Spleen (tissue), 11 donors: ENCODE data around the gene NDUFB7. TPM values are rescaled to one million over a fixed set of nuclear protein-coding genes. Genes with fewer than 3 reads are reported as not detected.

Experiments
- DNase-seq: peaks from one replicate; pipeline ENCODE4 v3.0.0-alpha.2; 2020
- H3K27ac ChIP-seq, 8 donors: fragments of 200-600 bp; sonication (generic) in 7 of 8; 1 replicate in 4 of 8; 2 replicates in 4 of 8; pipeline versions ENCODE4 v1.5.0 to v1.8.0; 2016 to 2021; ENCODE audit warnings: inconsistent platforms in 4 of 8, mild to moderate bottlenecking in 4 of 8, moderate library complexity in 1 of 8
- H3K27me3 ChIP-seq, 7 donors: fragments of 200-600 bp; sonication (generic) in 6 of 7; replicated peaks in 1 of 7; 1 replicate in 4 of 7; 2 replicates in 3 of 7; pipeline versions ENCODE4 v1.5.0 to v1.8.0; 2016 to 2021; ENCODE audit warnings: inconsistent platforms in 3 of 7, mild to moderate bottlenecking in 1 of 7
- H3K36me3 ChIP-seq, 6 donors: fragments of 200-600 bp; sonication (generic) in 5 of 6; 1 replicate in 4 of 6; 2 replicates in 2 of 6; pipeline versions ENCODE4 v1.5.0 to v1.8.0; 2016 to 2021; ENCODE audit warnings: inconsistent platforms in 2 of 6
- H3K4me1 ChIP-seq, 6 donors: fragments of 200-600 bp; sonication (generic) in 5 of 6; 1 replicate in 3 of 6; 2 replicates in 3 of 6; pipeline versions ENCODE4 v1.5.0 to v1.8.0; 2016 to 2021; ENCODE audit warnings: inconsistent platforms in 3 of 6
- H3K4me3 ChIP-seq, 8 donors: fragments of 200-600 bp; sonication (generic) in 7 of 8; 1 replicate in 4 of 8; 2 replicates in 4 of 8; pipeline versions ENCODE4 v1.5.0 to v1.8.0; 2016 to 2021; ENCODE audit warnings: inconsistent platforms in 4 of 8, mild to moderate bottlenecking in 4 of 8, moderate library complexity in 2 of 8
- H3K9me3 ChIP-seq, 8 donors: fragments of 200-600 bp; sonication (generic) in 7 of 8; 1 replicate in 4 of 8; 2 replicates in 4 of 8; pipeline versions ENCODE4 v1.5.0 to v1.8.0; 2016 to 2021; ENCODE audit warnings: inconsistent platforms in 4 of 8
- CTCF ChIP-seq, 11 experiments: fragments of 200-600 bp in 7 of 11; fragments of 450-650 bp in 4 of 11; sonication (generic) in 4 of 11; IDR thresholded peaks in 8 of 11; conservative IDR thresholded peaks in 3 of 11; 1 replicate in 7 of 11; 2 replicates in 4 of 11; pipeline versions ENCODE4 v1.4.0 to v1.8.0; 2016 to 2021; ENCODE audit warnings: antibody characterized with exemption in 11 of 11, inconsistent platforms in 4 of 11, mild to moderate bottlenecking in 1 of 11
- POLR2A ChIP-seq, 3 donors: fragments of 450-650 bp; IDR thresholded peaks; one replicate each; pipeline ENCODE4 v1.5.1; 2017; ENCODE audit warnings: antibody characterized with exemption in 3 of 3, mild to moderate bottlenecking in 1 of 3
- POLR2AphosphoS5 ChIP-seq, 3 donors: sonication (generic); formaldehyde crosslinking; IDR thresholded peaks; one replicate each; pipeline ENCODE4 v1.5.1; 2017; ENCODE audit warnings: antibody characterized with exemption in 3 of 3
- WGBS, 5 donors: extraction: QIAGEN DNeasy Blood & Tissue Kit in 3 of 5; methylation state at CpG; one replicate each; pipeline versions ENCODE4 v1.1.5 to v1.1.7; 2013 to 2018; 5-methylcytosine and 5-hydroxymethylcytosine counted together
- intact Hi-C: fragments of 100-400 bp; cut with DNase I; formaldehyde crosslinking; loops from one replicate; pipeline ENCODE4 v1.15.0; 2023; ENCODE audit warnings: low total_unique reads
- polyA plus RNA-seq, 3 donors: library from polyadenylated mRNA; stranded (reverse); fragments of 200-250 nt; gene quantifications; one replicate each; pipeline ENCODE4 v1.2.1, GENCODE V29; 2013
- total RNA-seq, 7 donors: library from RNA; depleted of rRNA in 3 of 7; stranded (reverse); fragments of >200 nt in 3 of 7; fragmentation: NEBNext Ultra II Directional in 4 of 7; extraction: Animal tissue kit (Norgen Biotek cat#: 25700) in 4 of 7; gene quantifications; one replicate each; pipeline versions ENCODE4 v1.1.0 to v1.2.1, GENCODE V29; 2016 to 2021
- donor health status: healthy with polysubstance abuse.
- donor health status: DM: no; HTN: no; CAD: no; lungs with moderate emphysema.
- donor health status: DM: no; HTN: no; CAD: no.
- donor health status: Bipolar disorder and iron deficiency.
- donor health status: healthy.
- donor health status: DM: no; HTN: no; CAD: no.
- donor health status: DM: yes; HTN: yes; CAD: no.

Gene NDUFB7
- total and polyA plus RNA-seq, 10 donors: 77.2 to 374 (median 152) TPM

GRCh38 chr19:14575428-14575980, 3.6 kb upstream of the NDUFB7 start:
- WGBS, 5 donors: 84 to 95% (median 85%) methylated on average over 6 of the region's 6 CpGs
- H3K4me3 ChIP-seq: no peak overlapping the region
- H3K9me3 ChIP-seq: no peaks in the 10 kb centered on the region
- no peaks in the 10 kb centered on the region for H3K36me3 ChIP-seq
- DNase-seq: no peak
- intact Hi-C loops: no loop called here
- H3K4me1 ChIP-seq: peaks cover 20 to 80% (median 42%) of the 10 kb centered on the region in 6 donors
- TF ChIP-seq POLR2AphosphoS5 (IDR thresholded peaks at IDR 0.05): no peak
- no peak for TF ChIP-seq POLR2A (IDR thresholded peaks at IDR 0.05)
- TF ChIP-seq CTCF (IDR thresholded peaks at IDR 0.05 in 8 of 11, conservative IDR thresholded peaks at IDR 0.05 in 3 of 11): no peak
- H3K27me3 ChIP-seq: no peaks in the 10 kb centered on the region
- H3K27ac ChIP-seq: peak overlapping the region in 2 of 8 donors; percentile 25 to 68

GRCh38 chr19:14570864-14571527, 870 bp downstream of the NDUFB7 start:
- WGBS, 5 donors: 45 to 55% (median 49%) methylated on average over 18 to 22 of the region's 22 CpGs
- TF ChIP-seq POLR2AphosphoS5 (IDR thresholded peaks at IDR 0.05): no peak
- TF ChIP-seq POLR2A (IDR thresholded peaks at IDR 0.05): no peak
- no peak for TF ChIP-seq CTCF (IDR thresholded peaks at IDR 0.05 in 8 of 11, conservative IDR thresholded peaks at IDR 0.05 in 3 of 11)
- intact Hi-C loops: loop anchor here (5.0 kb wide), 1 partner anchor 116 kb away; no protein-coding TSS in a partner anchor
- Histone ChIP-seq H3K36me3 (peaks cover 0 to 39% (median 9%) of the 10 kb centered on the region in 6 donors), H3K27me3 (no peaks in the 10 kb centered on the region), H3K4me3 (peak overlapping the region; percentile 59 to 100 (median 98)), H3K4me1 (peaks cover 24 to 93% (median 51%) of the 10 kb centered on the region in 6 donors), H3K9me3 (no peaks in the 10 kb centered on the region), H3K27ac (peak overlapping the region in 6 of 8 donors; percentile 83 to 92 (median 89))
- DNase-seq: no peak

GRCh38 chr19:14567079-14567478, 4.8 kb downstream of the NDUFB7 start:
- intact Hi-C loops: no loop called here
- WGBS, 5 donors: 88 to 96% (median 94%) methylated on average over 10 to 11 of the region's 11 CpGs
- Histone ChIP-seq H3K27me3 (no peaks in the 10 kb centered on the region), H3K9me3 (no peaks in the 10 kb centered on the region), H3K4me3 (no peak overlapping the region), H3K36me3 (peaks cover 0 to 78% (median 32%) of the 10 kb centered on the region in 6 donors), H3K4me1 (peaks cover 13 to 71% (median 39%) of the 10 kb centered on the region in 6 donors), H3K27ac (peak overlapping the region in 3 of 8 donors; percentile 28 to 50 (median 32))
- no peak for TF ChIP-seq POLR2A (IDR thresholded peaks at IDR 0.05)
- TF ChIP-seq CTCF (IDR thresholded peaks at IDR 0.05 in 8 of 11, conservative IDR thresholded peaks at IDR 0.05 in 3 of 11): no peak
- TF ChIP-seq POLR2AphosphoS5 (IDR thresholded peaks at IDR 0.05): no peak
- DNase-seq: no peak

GRCh38 chr19:14566712-14567077, 5.2 kb downstream of the NDUFB7 start:
- WGBS, 5 donors: 67 to 88% (median 72%) methylated on average over 15 to 18 of the region's 18 CpGs; no CpG with 5 or more reads in 1 of the 5 donors
- no peak for DNase-seq
- peak overlapping the region in 3 of 8 donors; percentile 28 to 50 (median 32) for H3K27ac ChIP-seq
- H3K4me1 ChIP-seq: peaks cover 12 to 71% (median 41%) of the 10 kb centered on the region in 6 donors
- H3K9me3 ChIP-seq: no peaks in the 10 kb centered on the region
- intact Hi-C loops: no loop called here
- TF ChIP-seq POLR2AphosphoS5 (IDR thresholded peaks at IDR 0.05): no peak
- TF ChIP-seq CTCF (IDR thresholded peaks at IDR 0.05 in 8 of 11, conservative IDR thresholded peaks at IDR 0.05 in 3 of 11): no peak
- no peak for TF ChIP-seq POLR2A (IDR thresholded peaks at IDR 0.05)
- H3K27me3 ChIP-seq: no peaks in the 10 kb centered on the region
- H3K4me3 ChIP-seq: no peak overlapping the region
- H3K36me3 ChIP-seq: peaks cover 0 to 78% (median 32%) of the 10 kb centered on the region in 6 donors
